PC-9 (cell line): ENCODE measurements around the gene METTL5. TPM values are rescaled to one million over a fixed set of nuclear protein-coding genes. Genes with fewer than 3 reads are reported as not detected.
"Not testable (repeated sequence)": the region's sequence is repeated elsewhere in the genome, so short reads cannot be mapped to it uniquely, and the experiment has no call there.

ENCODE experiments used
- BruUV-seq: library from RNA; stranded (reverse); fragments of 400-500 nt; replicated peaks from 2 replicates; lab custom pipeline; 2021; lab: Mats Ljungman, UMichigan
- CTCF ChIA-PET: fragments of 300-600 bp; sonication (Branson Sonifier 250); formaldehyde crosslinking; loops from one replicate; lab custom pipeline; 2022; ENCODE audit warnings: antibody characterized with exemption; lab: Charles Lee
- POLR2A ChIA-PET: fragments of 300-600 bp; sonication (Branson Sonifier 250); formaldehyde crosslinking; loops from one replicate; lab custom pipeline; 2022; ENCODE audit warnings: antibody characterized with exemption; ENCODE audit not compliant: unreplicated experiment; lab: Charles Lee
- DNase-seq, 2 experiments: peaks; one replicate each; pipeline versions ENCODE4 v3.0.0 to v3.0.0-alpha.2; 2015 to 2022; ENCODE audit warnings: mixed read lengths in 1 of 2
- H2AFZ ChIP-seq: fragments of 200-600 bp; sonication (generic); 2 replicates; pipeline ENCODE4 v1.8.1; 2017; ENCODE audit warnings: antibody characterized with exemption
- H3F3A ChIP-seq: fragments of 200-600 bp; sonication (generic); 2 replicates; pipeline ENCODE4 v1.8.1; 2017; ENCODE audit warnings: antibody characterized with exemption, mild to moderate bottlenecking, low read depth; ENCODE audit not compliant: insufficient read depth
- H3K27ac ChIP-seq: fragments of 200-600 bp; sonication (generic); 2 replicates; pipeline ENCODE4 v1.6.1; 2016; ENCODE audit warnings: mixed run types
- H3K27me3 ChIP-seq: fragments of 200-600 bp; sonication (generic); 2 replicates; pipeline ENCODE4 v1.6.1; 2016; ENCODE audit warnings: low read depth, mixed run types; ENCODE audit not compliant: insufficient read depth
- H3K36me3 ChIP-seq: fragments of 200-600 bp; sonication (generic); 2 replicates; pipeline ENCODE4 v1.6.1; 2016; ENCODE audit warnings: low read depth, mixed run types
- H3K4me1 ChIP-seq: fragments of 200-600 bp; sonication (generic); replicated peaks from 2 replicates; pipeline ENCODE4 v1.6.1; 2016; ENCODE audit warnings: mixed run types; ENCODE audit not compliant: insufficient read depth
- H3K4me2 ChIP-seq: fragments of 200-600 bp; sonication (generic); 2 replicates; pipeline ENCODE4 v1.6.1; 2017; ENCODE audit warnings: mixed run types
- H3K4me3 ChIP-seq: fragments of 200-600 bp; sonication (generic); 2 replicates; pipeline ENCODE4 v1.6.1; 2016; ENCODE audit warnings: mixed run types
- H3K79me2 ChIP-seq: fragments of 200-600 bp; sonication (generic); 2 replicates; pipeline ENCODE4 v1.6.1; 2017; ENCODE audit warnings: low read depth, mixed run types
- H3K9me2 ChIP-seq: fragments of 200-600 bp; sonication (generic); 2 replicates; pipeline ENCODE4 v1.8.1; 2017; ENCODE audit warnings: mild to moderate bottlenecking; ENCODE audit not compliant: insufficient read depth
- H3K9me3 ChIP-seq: fragments of 200-600 bp; sonication (generic); 2 replicates; pipeline ENCODE4 v1.8.1; 2016; ENCODE audit warnings: low read depth; ENCODE audit not compliant: insufficient read depth
- H4K20me1 ChIP-seq: fragments of 200-600 bp; sonication (generic); 2 replicates; pipeline ENCODE4 v1.8.1; 2017; ENCODE audit not compliant: insufficient read depth
- EZH2 ChIP-seq: fragments of 200-600 bp; sonication (generic); IDR thresholded peaks from 2 replicates; pipeline ENCODE4 v1.8.0; 2017; ENCODE audit warnings: antibody characterized with exemption, low read depth
- intact Hi-C: fragments of 100-400 bp; cut with micrococcal nuclease; formaldehyde crosslinking; loops from one replicate; pipeline ENCODE4 v1.10.0; 2022; ENCODE audit not compliant: unreplicated experiment
- total RNA-seq: library from RNA; stranded (reverse); gene quantifications from 2 replicates; pipeline ENCODE4 v1.2.3, GENCODE V29; 2021
- TF ChIP-seq, protein P1 (sequence below): fragments of 200-600 bp; sonication (generic); conservative IDR thresholded peaks from 2 replicates; pipeline ENCODE4 v1.6.1; 2017; ENCODE audit warnings: mixed run types, antibody characterized with exemption, mild to moderate bottlenecking, moderate library complexity

The METTL5 gene
- total RNA-seq, 1 experiment from 2014 or later = 51.1 TPM

DNA sequence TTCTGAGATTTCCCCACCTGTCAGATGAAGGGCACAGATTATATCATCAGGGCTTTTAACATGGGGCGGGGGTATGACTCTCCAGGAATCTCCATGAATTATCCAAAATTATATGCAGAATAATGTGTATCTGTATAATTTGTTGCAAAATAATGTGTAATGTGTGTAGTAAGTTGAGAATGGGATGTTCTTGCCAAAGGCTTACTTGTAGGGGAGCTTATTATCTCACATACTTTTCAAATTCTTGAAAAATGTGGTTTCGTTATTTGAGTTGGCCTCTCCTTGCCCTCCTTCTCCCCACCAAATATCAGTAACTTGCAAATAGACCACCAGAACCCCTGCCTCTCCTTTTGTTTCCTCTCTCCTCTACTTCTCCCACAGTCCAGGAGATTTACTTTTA is 38.1 kb upstream of the METTL5 start:
- POLR2A ChIA-PET = no interaction called here
- no peak overlapping the region for H2AFZ ChIP-seq
- H3K27me3 ChIP-seq = no peaks in the 10 kb centered on the region
- H3K4me3 ChIP-seq = no peak overlapping the region
- no peaks in the 10 kb centered on the region for H3K36me3 ChIP-seq
- CTCF ChIA-PET = no interaction called here
- no peak overlapping the region for H3K4me2 ChIP-seq
- no peaks in the 10 kb centered on the region for H3K4me1 ChIP-seq
- H3F3A ChIP-seq = no peaks in the 10 kb centered on the region
- H3K9me2 ChIP-seq = no peaks in the 10 kb centered on the region
- TF ChIP-seq, protein P1, sequence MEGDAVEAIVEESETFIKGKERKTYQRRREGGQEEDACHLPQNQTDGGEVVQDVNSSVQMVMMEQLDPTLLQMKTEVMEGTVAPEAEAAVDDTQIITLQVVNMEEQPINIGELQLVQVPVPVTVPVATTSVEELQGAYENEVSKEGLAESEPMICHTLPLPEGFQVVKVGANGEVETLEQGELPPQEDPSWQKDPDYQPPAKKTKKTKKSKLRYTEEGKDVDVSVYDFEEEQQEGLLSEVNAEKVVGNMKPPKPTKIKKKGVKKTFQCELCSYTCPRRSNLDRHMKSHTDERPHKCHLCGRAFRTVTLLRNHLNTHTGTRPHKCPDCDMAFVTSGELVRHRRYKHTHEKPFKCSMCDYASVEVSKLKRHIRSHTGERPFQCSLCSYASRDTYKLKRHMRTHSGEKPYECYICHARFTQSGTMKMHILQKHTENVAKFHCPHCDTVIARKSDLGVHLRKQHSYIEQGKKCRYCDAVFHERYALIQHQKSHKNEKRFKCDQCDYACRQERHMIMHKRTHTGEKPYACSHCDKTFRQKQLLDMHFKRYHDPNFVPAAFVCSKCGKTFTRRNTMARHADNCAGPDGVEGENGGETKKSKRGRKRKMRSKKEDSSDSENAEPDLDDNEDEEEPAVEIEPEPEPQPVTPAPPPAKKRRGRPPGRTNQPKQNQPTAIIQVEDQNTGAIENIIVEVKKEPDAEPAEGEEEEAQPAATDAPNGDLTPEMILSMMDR = no peak
- TF ChIP-seq EZH2 = no peak
- H3K9me3 ChIP-seq = no peaks in the 10 kb centered on the region
- DNase-seq = no peak
- intact Hi-C loops = no loop called here
- H4K20me1 ChIP-seq = no peaks in the 10 kb centered on the region
- no peaks in the 10 kb centered on the region; the same call in 1 of the 2 replicates for H3K79me2 ChIP-seq
- BruUV-seq = no TSS peak
- no peak overlapping the region for H3K27ac ChIP-seq

DNA sequence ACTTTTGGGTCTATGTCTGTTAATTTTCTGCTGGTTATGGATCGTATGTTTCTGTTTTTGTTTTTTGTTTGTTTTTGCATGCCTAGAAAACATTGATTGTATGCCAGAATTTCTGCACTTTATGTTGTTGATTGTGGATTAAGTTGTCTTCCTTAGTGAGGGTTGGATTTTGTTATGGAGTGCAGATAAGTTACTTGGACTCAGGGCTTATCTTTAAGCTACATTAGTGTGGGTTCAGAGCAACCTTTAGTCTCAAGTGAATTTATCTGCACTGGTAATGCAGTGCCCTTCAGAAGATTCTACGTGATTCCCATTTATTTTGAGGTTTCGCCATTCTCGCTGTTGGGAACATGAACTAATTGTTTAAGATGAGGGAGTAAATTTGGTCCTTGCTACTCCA is 35.4 kb upstream of the METTL5 start:
- DNase-seq = no peak
- Histone ChIP-seq H4K20me1 (no peaks in the 10 kb centered on the region), H3K79me2 (no peaks in the 10 kb centered on the region), H3K27me3 (no peaks in the 10 kb centered on the region), H3F3A (no peaks in the 10 kb centered on the region), H3K9me3 (no peaks in the 10 kb centered on the region), H3K4me2 (no peak overlapping the region), H3K27ac (no peak overlapping the region), H3K4me1 (no peaks in the 10 kb centered on the region), H2AFZ (no peak overlapping the region), H3K36me3 (no peaks in the 10 kb centered on the region), H3K9me2 (no peaks in the 10 kb centered on the region), H3K4me3 (no peak overlapping the region)
- BruUV-seq = no TSS peak
- ChIA-PET POLR2A (no interaction called here), CTCF (no interaction called here)
- intact Hi-C loops = no loop called here
- no peak for TF ChIP-seq EZH2
- TF ChIP-seq, protein P1 = no peak

DNA sequence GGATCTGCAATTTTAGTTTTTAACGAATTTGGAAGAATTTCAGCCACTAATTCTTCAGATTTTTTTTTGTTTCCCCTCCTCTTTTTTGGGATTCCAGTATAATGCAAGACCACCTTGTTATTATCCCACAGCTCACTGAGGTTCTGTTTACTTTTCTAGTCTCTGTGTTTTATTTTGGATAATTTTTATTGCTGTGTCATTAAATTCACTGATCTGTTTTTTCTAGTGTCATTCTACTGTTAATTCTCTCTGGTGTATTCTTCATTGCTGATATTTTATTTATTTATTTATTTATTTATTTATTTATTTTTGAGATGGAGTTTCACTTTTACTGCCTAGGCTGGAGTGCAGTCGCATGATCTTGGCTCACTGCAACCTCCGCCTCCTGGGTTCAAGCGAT is 34.7 kb upstream of the METTL5 start:
- POLR2A ChIA-PET = no interaction called here
- H3K36me3 ChIP-seq = no peaks in the 10 kb centered on the region

DNA sequence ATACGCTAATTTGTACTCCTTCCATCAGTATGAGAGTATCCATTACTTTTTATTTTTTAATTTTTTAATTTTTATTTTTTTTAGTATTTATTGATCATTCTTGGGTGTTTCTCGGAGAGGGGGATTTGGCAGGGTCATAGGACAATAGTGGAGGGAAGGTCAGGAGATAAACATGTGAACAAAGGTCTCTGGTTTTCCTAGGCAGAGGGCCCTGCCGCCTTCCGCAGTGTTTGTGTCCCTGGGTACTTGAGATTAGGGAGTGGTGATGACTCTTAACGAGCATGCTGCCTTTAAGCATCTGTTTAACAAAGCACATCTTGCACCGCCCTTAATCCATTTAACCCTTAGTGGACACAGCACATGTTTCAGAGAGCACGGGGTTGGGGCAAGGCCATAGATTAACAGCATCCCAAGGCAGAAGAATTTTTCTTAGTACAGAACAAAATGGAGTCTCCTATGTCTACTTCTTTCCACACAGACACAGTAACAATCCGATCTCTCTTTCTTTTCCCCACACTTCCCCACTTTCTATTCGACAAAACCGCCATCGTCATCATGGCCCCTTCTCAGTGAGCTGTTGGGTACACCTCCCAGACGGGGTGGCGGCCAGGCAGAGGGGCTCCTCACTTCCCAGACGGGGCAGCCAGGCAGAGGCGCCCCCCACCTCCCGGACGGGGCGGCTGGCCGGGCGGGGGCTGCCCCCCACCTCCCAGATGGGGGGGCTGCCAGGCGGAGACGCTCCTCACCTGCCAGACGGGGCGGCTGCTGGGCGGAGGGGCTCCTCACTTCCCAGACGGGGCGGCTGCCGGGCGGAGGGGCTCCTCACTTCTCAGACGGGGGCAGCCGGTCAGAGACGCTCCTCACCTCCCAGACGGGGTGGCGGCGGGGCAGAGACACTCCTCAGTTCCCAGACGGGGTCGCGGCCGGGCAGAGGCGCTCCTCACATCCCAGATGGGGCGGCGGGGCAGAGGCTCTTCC is 30.9 kb upstream of the METTL5 start:
- H3K27me3 ChIP-seq, H3K36me3 ChIP-seq, POLR2A ChIA-PET, intact Hi-C loops, H3K9me3 ChIP-seq, DNase-seq, CTCF ChIA-PET, H3K4me3 ChIP-seq, H3K9me2 ChIP-seq, H2AFZ ChIP-seq, H3K4me2 ChIP-seq, H3K27ac ChIP-seq, BruUV-seq, H3K4me1 ChIP-seq, H3F3A ChIP-seq, H3K79me2 ChIP-seq, H4K20me1 ChIP-seq: not testable (repeated sequence)

More for the DNA sequence above, 34.7 kb upstream of the METTL5 start:
- no TSS peak for BruUV-seq
- Histone ChIP-seq H3K4me3 (no peak overlapping the region), H3K9me3 (no peaks in the 10 kb centered on the region), H3K79me2 (no peaks in the 10 kb centered on the region), H2AFZ (no peak overlapping the region), H4K20me1 (no peaks in the 10 kb centered on the region), H3K4me1 (no peaks in the 10 kb centered on the region), H3K4me2 (no peak overlapping the region), H3K27ac (no peak overlapping the region), H3F3A (no peaks in the 10 kb centered on the region), H3K27me3 (no peaks in the 10 kb centered on the region), H3K9me2 (no peaks in the 10 kb centered on the region)
- DNase-seq = no peak
- TF ChIP-seq, protein P1 = no peak
- TF ChIP-seq EZH2 = no peak
- CTCF ChIA-PET = no interaction called here
- intact Hi-C loops = no loop called here
